Calu3 (cell line): ENCODE measurements around the gene PCNT. TPM values are rescaled to one million over a fixed set of nuclear protein-coding genes. Genes with fewer than 3 reads are reported as not detected.
"Not testable (repeated sequence)": the region's sequence is repeated elsewhere in the genome, so short reads cannot be mapped to it uniquely, and the experiment has no call there.

Experiments used
- BruUV-seq: library from RNA; stranded (reverse); fragments of 400-500 nt; replicated peaks from 2 replicates; lab custom pipeline; 2021; lab: Mats Ljungman, UMichigan
- CTCF ChIA-PET: fragments of 300-600 bp; sonication (Branson Sonifier 250); formaldehyde crosslinking; loops from one replicate; lab custom pipeline; 2022; ENCODE audit warnings: antibody characterized with exemption; lab: Charles Lee
- DNase-seq: peaks from one replicate; pipeline ENCODE4 v3.0.0; 2022
- H3K27ac Mint-ChIP-seq: one replicate; pipeline ENCODE4 v1.8.0; 2022; ENCODE audit warnings: mixed read lengths; ENCODE audit not compliant: unreplicated experiment
- H3K27me3 Mint-ChIP-seq: one replicate; pipeline ENCODE4 v1.8.0; 2022; ENCODE audit warnings: mixed read lengths; ENCODE audit not compliant: unreplicated experiment
- H3K36me3 Mint-ChIP-seq: one replicate; pipeline ENCODE4 v1.8.0; 2022; ENCODE audit warnings: mild to moderate bottlenecking, moderate library complexity, mixed read lengths; ENCODE audit not compliant: insufficient read depth, unreplicated experiment
- H3K4me1 Mint-ChIP-seq: one replicate; pipeline ENCODE4 v1.8.0; 2022; ENCODE audit warnings: mild to moderate bottlenecking, low read depth, mixed read lengths; ENCODE audit not compliant: unreplicated experiment
- H3K4me3 Mint-ChIP-seq: one replicate; pipeline ENCODE4 v1.8.0; 2022; ENCODE audit warnings: mild to moderate bottlenecking, low read depth, moderate library complexity, mixed read lengths; ENCODE audit not compliant: unreplicated experiment
- H3K9me3 Mint-ChIP-seq: one replicate; pipeline ENCODE4 v1.8.0; 2022; ENCODE audit warnings: low read depth, mixed read lengths; ENCODE audit not compliant: unreplicated experiment
- CTCF ChIP-seq: fragments of 200-600 bp; IDR thresholded peaks from one replicate; pipeline ENCODE4 v1.8.0; 2022; ENCODE audit warnings: antibody characterized with exemption; ENCODE audit not compliant: unreplicated experiment
- intact Hi-C: fragments of 100-400 bp; cut with micrococcal nuclease; formaldehyde crosslinking; loops from one replicate; pipeline ENCODE4 v1.10.0; 2022; ENCODE audit not compliant: unreplicated experiment
- total RNA-seq: library from RNA; stranded (reverse); gene quantifications from 2 replicates; pipeline ENCODE4 v1.2.3, GENCODE V29; 2022

The PCNT gene
- total RNA-seq, 1 experiment from 2014 or later = 32.2 TPM

- BruUV-seq = no TSS peak
- peak overlapping the region; percentile 4 for H3K27ac Mint-ChIP-seq
- no peaks in the 10 kb centered on the region for H3K9me3 Mint-ChIP-seq
- no peak for TF ChIP-seq CTCF
- DNase-seq = no peak
- peaks cover 11% of the 10 kb centered on the region for H3K4me1 Mint-ChIP-seq
- peaks cover 7% of the 10 kb centered on the region for H3K36me3 Mint-ChIP-seq
- intact Hi-C loops = no loop called here
- H3K4me3 Mint-ChIP-seq = peak overlapping the region; percentile 2
- H3K27me3 Mint-ChIP-seq = no peaks in the 10 kb centered on the region
- CTCF ChIA-PET = interaction anchor here (0.6 kb wide), 1 partner anchor 474 kb away, joined by 4 read pairs; no protein-coding TSS in a partner anchor
These were observed 124.2 kb downstream of the PCNT start for GRCh38 chr21:46448108-46448507.

- H3K36me3 Mint-ChIP-seq, H3K9me3 Mint-ChIP-seq, H3K27ac Mint-ChIP-seq, DNase-seq, intact Hi-C loops, H3K27me3 Mint-ChIP-seq, CTCF ChIA-PET: not testable (repeated sequence)
- Mint-ChIP-seq H3K4me1 (peaks cover 11% of the 10 kb centered on the region), H3K4me3 (peak overlapping the region; percentile 2)
- BruUV-seq = TSS peak; percentile 13
These were observed 124.9 kb downstream of the PCNT start for GRCh38 chr21:46448855-46449254.

GRCh38 chr21:46452710-46453109, 128.8 kb downstream of the PCNT start:
- Mint-ChIP-seq H3K4me3 (no peak overlapping the region), H3K27me3 (no peaks in the 10 kb centered on the region), H3K36me3 (peaks cover 6% of the 10 kb centered on the region), H3K27ac (no peak overlapping the region), H3K9me3 (no peaks in the 10 kb centered on the region), H3K4me1 (peaks cover 19% of the 10 kb centered on the region)
- CTCF ChIA-PET = no interaction called here
- BruUV-seq = no TSS peak
- no peak for TF ChIP-seq CTCF
- intact Hi-C loops = no loop called here
- no peak for DNase-seq

GRCh38 chr21:46454142-46454541, 130.2 kb downstream of the PCNT start:
- no TSS peak for BruUV-seq
- Mint-ChIP-seq H3K27ac (no peak overlapping the region), H3K36me3 (peaks cover 20% of the 10 kb centered on the region), H3K27me3 (no peaks in the 10 kb centered on the region), H3K9me3 (no peaks in the 10 kb centered on the region), H3K4me1 (peaks cover 8% of the 10 kb centered on the region), H3K4me3 (no peak overlapping the region)
- no peak for TF ChIP-seq CTCF
- intact Hi-C loops = no loop called here
- CTCF ChIA-PET = no interaction called here
- DNase-seq = no peak

GRCh38 chr21:46454634-46455390, 130.9 kb downstream of the PCNT start:
- no peak for TF ChIP-seq CTCF
- CTCF ChIA-PET = no interaction called here
- BruUV-seq = no TSS peak
- Mint-ChIP-seq H3K9me3 (no peaks in the 10 kb centered on the region), H3K4me1 (peaks cover 8% of the 10 kb centered on the region), H3K36me3 (peaks cover 27% of the 10 kb centered on the region), H3K27ac (no peak overlapping the region), H3K4me3 (no peak overlapping the region), H3K27me3 (no peaks in the 10 kb centered on the region)
- intact Hi-C loops = no loop called here
- no peak for DNase-seq
